Astrocyte (in vitro differentiated cells and primary cell): ENCODE data around the gene GPR158.

ENCODE experiments used
- CTCF ChIP-seq: IDR thresholded peaks from 2 replicates; pipeline ENCODE4 v1.5.1; 2011; ENCODE audit warnings: low read depth, mild to moderate bottlenecking, inconsistent platforms, low read length, moderate library complexity; ENCODE audit not compliant: insufficient read depth
- EZH2 ChIP-seq: IDR thresholded peaks from 2 replicates; pipeline ENCODE4 v1.6.1; 2012; ENCODE audit warnings: mild to moderate bottlenecking, low read length, inconsistent platforms; ENCODE audit not compliant: insufficient read depth

DNA sequence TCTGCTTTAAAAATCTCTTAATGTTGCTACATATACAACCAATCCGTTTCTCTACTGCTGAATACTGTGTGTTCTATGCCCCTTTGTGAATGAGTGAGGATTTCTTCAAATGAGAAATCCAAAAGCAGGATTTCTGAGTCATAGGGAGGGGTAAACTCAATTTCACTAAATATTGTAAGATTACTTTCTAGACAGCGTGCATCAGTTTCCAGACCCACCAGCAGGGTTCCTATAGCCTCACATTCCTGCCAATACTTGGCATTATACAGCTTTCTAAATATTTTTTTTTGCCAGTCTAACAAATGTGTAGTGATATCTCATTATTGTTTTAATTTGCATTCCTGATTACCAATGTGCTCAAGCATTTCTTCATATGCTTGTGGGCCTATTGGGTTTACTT lies 35.5 kb downstream of the GPR158 start:
- no peak for TF ChIP-seq CTCF
- TF ChIP-seq EZH2 = no peak
